H1 (cell line): Measurements from ENCODE around the gene CDC73. TPM values are rescaled to one million over a fixed set of nuclear protein-coding genes. Genes with fewer than 3 reads are reported as not detected.

Source experiments
- CEBPB ChIP-seq: IDR thresholded peaks from 2 replicates; pipeline ENCODE4 v1.6.1; 2012; ENCODE audit warnings: low read depth, low read length
- CHD2 ChIP-seq: IDR thresholded peaks from 2 replicates; pipeline ENCODE4 v1.6.1; 2012; ENCODE audit warnings: low read length, improper control_type of control experiment
- GTF2F1 ChIP-seq: IDR thresholded peaks from 2 replicates; pipeline ENCODE4 v1.6.1; 2012; ENCODE audit warnings: low read depth, low read length, improper control_type of control experiment, borderline replicate concordance
- KDM1A ChIP-seq: fragments of 200-600, 300-600 bp; sonication (generic); IDR thresholded peaks from 2 replicates; pipeline ENCODE4 v1.7.1; 2016; ENCODE audit warnings: mild to moderate bottlenecking, low read length, borderline replicate concordance
- NANOG ChIP-seq: IDR thresholded peaks from 2 replicates; pipeline ENCODE4 v1.6.1; 2011; ENCODE audit warnings: low read length, low read depth, mild to moderate bottlenecking, inconsistent platforms; ENCODE audit not compliant: insufficient read depth, poor library complexity, severe bottlenecking
- POLR2A ChIP-seq, 2 experiments: IDR thresholded peaks; 1 replicate in 1 of 2; 2 replicates in 1 of 2; pipeline ENCODE4 v1.6.1; 2011; ENCODE audit warnings: low read depth in 2 of 2, low read length in 2 of 2, mild to moderate bottlenecking in 2 of 2; ENCODE audit errors: control extremely low read depth in 1 of 2
- polyA plus RNA-seq, 7 experiments: library from polyadenylated mRNA; depleted of rRNA in 3 of 7; stranded (reverse) in 5 of 7; unstranded in 2 of 7; fragments of >200 nt in 5 of 7; fragments of 200-250 nt in 2 of 7; gene quantifications; 1 replicate in 5 of 7; 2 replicates in 1 of 7; 4 replicates in 1 of 7; pipeline versions ENCODE4 v1.2.1 to v1.2.3, GENCODE V29; 2011 to 2013; ENCODE audit warnings: missing spikeins in 2 of 7, mixed read lengths in 2 of 7
- total RNA-seq: library from RNA; stranded (reverse); fragmentation: NEBNext Ultra II Directional; extraction: Animal tissue kit (Norgen Biotek cat#: 25700); gene quantifications from 2 replicates; pipeline ENCODE4 v1.2.1, GENCODE V29; 2021

The CDC73 gene
- total and polyA plus RNA-seq, 2 of the 8 experiments (the other 6 are each of a cell fraction or from before 2014, with no cell fraction given): 9.8 to 64.0 TPM

DNA sequence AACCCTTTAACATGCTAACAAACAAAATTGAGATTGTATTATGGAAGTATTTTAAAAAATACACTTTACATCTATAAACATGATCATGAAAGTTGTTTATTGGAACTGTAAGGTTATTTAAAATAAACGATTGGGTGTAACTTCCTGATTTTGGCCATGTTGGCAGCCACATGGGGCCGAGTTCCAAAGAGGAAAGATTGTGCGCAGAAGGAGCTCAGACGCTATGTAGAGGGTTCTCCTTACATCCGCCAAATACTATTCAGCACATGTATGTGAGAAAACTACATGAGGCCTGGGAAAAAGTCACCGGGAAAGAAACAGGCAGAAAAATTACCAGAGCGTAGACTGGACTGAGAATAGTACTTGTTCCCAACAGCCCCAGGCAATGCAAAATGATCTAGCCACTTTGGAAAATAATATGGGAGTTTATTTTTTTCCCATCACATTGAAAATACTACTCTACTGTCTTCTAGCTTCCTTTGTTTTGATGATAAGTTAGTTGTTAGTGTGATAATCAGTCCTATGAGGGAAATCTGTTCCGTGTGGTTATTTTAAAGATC lies 100.3 kb downstream of the CDC73 start (continued):
- TF ChIP-seq NANOG (no peak), KDM1A (no peak), CHD2 (no peak), CEBPB (no peak), POLR2A (IDR thresholded peaks at IDR 0.05; ENCODE audit: control extremely low read depth in 1 of 2, low read depth in 2 of 2, low read length in 2 of 2) (no peak), GTF2F1 (no peak)
